C4-2B (cell line): ENCODE results near the gene GJB3.

ENCODE experiments used
- H3K27ac ChIP-seq: fragments of 450-650 bp; 2 replicates; pipeline ENCODE4 v1.5.1; 2017
- ZFX ChIP-seq: fragments of 450-650 bp; IDR thresholded peaks from 2 replicates; pipeline ENCODE4 v1.6.1; 2017
- TF ChIP-seq, protein P1 (sequence below): fragments of 450-650 bp; conservative IDR thresholded peaks from 2 replicates; pipeline ENCODE4 v1.5.1; 2017; ENCODE audit warnings: mild to moderate bottlenecking

GJB3 gene

DNA sequence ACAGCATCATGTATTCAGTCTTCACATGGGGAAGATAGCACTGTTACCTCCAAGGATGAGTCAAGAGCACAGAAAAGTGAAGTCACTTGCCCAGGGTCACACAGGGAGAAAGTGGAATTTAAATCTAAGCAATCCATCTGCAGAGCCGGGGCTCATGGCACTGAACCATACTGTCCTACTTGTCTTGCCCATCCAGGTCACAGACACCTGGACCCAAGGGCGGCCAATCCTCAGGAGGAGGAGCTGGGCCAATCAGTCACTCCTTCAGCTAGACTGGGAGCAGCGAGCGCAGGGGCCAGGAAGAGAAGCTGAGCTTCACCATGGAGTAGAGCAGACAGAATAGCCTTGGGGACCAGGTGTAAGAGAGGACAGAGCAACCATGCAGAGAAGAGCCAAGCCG is 35.3 kb upstream of the GJB3 start:
- H3K27ac ChIP-seq: no peak overlapping the region
- no peak for TF ChIP-seq ZFX
- TF ChIP-seq, protein P1, sequence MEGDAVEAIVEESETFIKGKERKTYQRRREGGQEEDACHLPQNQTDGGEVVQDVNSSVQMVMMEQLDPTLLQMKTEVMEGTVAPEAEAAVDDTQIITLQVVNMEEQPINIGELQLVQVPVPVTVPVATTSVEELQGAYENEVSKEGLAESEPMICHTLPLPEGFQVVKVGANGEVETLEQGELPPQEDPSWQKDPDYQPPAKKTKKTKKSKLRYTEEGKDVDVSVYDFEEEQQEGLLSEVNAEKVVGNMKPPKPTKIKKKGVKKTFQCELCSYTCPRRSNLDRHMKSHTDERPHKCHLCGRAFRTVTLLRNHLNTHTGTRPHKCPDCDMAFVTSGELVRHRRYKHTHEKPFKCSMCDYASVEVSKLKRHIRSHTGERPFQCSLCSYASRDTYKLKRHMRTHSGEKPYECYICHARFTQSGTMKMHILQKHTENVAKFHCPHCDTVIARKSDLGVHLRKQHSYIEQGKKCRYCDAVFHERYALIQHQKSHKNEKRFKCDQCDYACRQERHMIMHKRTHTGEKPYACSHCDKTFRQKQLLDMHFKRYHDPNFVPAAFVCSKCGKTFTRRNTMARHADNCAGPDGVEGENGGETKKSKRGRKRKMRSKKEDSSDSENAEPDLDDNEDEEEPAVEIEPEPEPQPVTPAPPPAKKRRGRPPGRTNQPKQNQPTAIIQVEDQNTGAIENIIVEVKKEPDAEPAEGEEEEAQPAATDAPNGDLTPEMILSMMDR: no peak

DNA sequence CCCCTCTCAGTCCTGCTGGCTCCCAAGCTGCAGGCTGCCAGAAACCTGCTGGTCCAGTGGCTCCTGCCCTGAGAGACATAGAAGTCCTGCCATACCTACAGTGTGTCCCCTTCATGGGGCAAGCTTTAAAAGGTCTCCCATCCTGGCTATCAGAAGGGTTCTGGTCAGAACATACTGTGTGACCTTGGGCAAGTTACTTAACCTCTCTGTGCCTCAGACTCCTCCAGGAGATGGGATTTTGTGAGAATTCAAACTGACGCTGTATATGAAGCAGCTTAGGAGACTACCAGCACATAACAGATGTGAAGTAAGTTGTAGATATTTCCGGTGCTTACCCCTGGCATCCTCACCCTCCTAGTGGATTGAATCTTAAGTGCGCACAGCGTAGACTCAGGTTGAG is 34.9 kb upstream of the GJB3 start:
- no peak overlapping the region for H3K27ac ChIP-seq
- no peak for TF ChIP-seq ZFX
- TF ChIP-seq, protein P1: no peak

DNA sequence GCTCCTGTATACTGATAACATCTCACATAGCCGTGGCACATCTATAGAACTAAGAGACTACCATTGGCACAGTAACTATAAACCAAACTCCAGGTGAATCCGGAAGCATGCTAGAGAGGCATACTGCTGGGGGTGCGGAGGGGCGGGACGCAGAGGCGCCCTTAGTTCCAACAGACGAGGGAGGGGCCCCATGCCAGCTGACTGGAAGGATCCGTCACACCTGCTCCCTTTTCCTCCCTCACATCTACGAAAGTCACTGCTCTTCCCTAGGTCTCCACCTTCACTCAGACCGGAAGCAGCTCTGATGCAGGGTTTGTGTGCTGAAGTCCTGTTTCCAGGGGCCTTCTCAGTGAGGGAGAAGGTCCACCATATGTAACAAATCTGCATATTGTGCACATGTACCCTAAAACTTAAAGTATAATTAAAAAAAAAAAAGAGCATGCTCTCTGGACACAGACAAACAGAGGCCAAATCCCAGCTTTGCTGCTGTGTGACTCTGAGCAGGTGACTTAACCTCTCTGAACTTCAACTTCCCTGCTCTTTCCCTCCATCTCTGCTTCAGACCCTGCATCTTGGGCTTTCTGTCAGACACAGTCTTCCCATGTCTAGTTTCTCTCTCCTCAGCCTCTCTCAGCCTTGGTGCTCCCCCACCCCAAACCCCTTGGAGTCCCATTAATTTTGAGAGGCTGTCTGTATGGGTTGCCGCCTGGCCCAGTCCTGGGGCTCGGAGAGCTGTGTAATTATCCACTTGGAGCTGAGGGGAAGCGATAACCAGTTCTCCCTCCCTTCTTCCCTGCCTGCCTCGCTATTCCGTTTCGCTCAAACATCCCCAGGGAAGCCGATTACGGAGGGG is 34.0 kb upstream of the GJB3 start:
- H3K27ac ChIP-seq: no peak overlapping the region
- no peak for TF ChIP-seq ZFX
- TF ChIP-seq, protein P1: no peak

DNA sequence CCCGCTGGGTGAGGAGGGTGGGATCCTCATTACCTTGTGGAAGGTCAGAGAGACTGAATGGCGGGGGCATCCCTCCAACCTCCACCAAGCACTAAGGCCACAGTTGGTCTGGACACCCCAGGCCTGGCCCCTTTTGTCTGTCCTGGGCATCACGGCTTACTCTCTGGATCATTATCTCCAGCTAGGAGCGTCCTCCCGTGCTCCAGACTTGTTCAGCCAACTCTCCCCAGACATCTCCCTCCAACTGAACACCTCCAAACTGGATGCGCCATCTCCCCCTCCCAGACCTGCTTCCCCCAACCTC is 33.4 kb upstream of the GJB3 start:
- no peak overlapping the region for H3K27ac ChIP-seq
- no peak for TF ChIP-seq ZFX
- TF ChIP-seq, protein P1: no peak

DNA sequence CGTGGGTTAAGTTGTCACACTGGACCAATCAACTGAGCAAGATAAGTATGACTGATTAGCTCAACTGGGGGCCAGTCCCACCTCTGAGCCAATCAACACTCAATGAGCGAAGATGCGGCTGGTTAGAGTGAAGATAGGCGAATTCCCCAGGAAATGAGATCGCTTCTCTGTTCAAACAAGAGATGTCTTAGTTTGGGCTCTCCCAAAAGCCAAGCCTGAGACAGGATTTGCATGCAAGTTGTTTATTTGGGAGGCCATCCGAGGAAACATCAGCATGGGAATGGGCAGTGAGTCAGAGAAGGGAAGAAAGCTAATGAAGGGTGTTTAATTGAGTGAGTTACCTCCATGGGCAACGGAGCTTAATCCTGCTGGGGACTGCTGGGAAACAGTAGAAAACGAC is 31.0 kb upstream of the GJB3 start:
- H3K27ac ChIP-seq: no peak overlapping the region
- TF ChIP-seq, protein P1: no peak
- TF ChIP-seq ZFX: no peak

DNA sequence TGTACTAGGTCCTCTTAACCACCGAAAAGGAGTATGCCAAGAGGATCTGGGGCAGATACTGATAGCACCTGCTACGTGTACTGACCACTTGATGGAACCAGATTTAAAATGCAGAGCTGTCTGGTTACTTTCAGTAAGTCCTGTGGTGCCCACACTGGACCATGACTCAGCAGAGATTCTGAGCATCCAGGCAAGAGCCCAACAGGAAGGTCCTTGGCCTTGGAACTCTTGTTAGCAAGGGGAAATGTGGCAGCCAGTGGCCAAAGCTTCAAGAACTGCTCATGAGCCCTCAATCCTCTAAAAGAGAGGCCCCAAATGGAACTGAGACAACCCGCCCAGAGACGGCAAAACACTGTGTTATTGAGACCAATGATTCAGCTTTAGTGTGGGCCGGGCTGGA is 30.4 kb upstream of the GJB3 start:
- TF ChIP-seq ZFX: no peak
- TF ChIP-seq, protein P1: no peak
- no peak overlapping the region for H3K27ac ChIP-seq

DNA sequence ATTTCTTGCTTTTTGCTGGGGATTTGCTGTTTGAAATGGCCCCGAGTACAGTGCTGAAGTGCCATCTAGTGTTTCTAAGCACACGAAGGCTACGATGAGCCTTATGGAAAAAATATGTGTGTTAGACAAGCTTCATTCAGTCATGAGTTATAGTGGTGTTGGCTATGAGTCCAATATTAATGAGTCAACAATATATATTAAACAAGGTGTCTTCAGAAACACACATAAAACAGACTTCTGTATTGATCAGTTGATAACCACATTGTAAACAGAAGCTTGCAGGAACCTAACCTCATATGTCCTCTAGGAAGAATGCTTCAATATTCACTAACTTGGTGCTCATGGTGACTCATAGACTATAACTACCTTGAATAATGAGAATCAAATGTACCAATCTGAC is 27.9 kb upstream of the GJB3 start:
- H3K27ac ChIP-seq: no peak overlapping the region
- TF ChIP-seq, protein P1: no peak
- no peak for TF ChIP-seq ZFX
